ENCODE data around the gene TGM1.
A peak's percentile ranks its signal among the peaks of the same experiment; 100 is the strongest.
"Not testable (repeated sequence)": the region's sequence is repeated elsewhere in the genome, so short reads cannot be mapped to it uniquely, and the experiment has no call there.

TGM1 gene

DNA sequence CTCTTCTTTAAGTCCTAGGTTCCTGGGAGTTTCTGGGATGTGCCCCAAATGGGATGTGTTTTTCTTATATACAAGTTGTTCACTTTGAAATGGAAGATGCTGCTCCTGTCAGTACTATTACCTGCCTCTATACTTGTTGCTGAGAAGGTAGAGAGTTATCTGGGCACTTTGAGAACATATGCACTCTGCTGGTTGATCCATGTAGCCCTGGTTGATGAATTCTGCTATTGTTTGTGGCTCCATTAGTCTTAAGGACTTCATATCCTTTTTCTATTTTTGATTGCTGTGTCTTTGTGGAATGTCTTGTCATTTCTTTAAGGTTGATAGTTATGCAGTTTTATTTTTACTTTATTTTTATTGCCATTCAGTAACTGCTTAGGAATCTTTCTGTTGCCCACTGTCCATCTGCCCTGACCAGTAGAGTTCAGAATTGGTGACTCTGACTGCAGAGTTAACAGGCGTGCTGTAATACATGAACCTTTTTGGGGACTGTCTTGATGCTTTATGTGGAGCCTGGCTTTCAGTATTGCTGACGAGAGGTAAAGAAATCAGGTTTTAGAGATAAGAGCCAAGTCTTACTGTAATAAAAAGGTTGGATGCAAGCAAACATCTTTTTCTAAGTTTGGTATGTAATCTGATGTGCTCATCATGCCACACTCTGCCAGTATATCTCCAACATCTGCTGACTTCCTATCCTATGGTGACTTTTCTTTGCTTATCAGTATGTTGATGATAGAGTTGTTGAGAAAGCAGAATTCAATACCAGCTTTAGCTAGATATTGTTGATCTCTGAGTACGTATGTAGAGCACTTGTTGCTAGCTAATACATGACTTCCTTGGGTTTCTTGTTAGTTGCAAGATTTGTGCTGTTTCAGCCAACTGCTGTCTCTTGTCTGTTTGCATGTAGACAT lies 28.6 kb downstream of the TGM1 start:
- Histone ChIP-seq H3K27ac (ENCODE audit: low read depth, low read length) (no peak overlapping the region), H3K4me1 (ENCODE audit: insufficient read depth, low read length) (peaks cover 25% of the 10 kb centered on the region), H3K9ac (ENCODE audit: low read length) (no peak overlapping the region), H3K9me3 (ENCODE audit: low read length) (no peaks in the 10 kb centered on the region), H3K27me3 (ENCODE audit: control insufficient read depth in 1 of 2, insufficient read depth in 2 of 2, low read length in 2 of 2) (no peaks in the 10 kb centered on the region), H3K4me3 (ENCODE audit: low read depth in 1 of 2, low read length in 2 of 2) (no peak overlapping the region), H3K36me3 (ENCODE audit: insufficient read depth, low read length) (peaks cover 52% of the 10 kb centered on the region)

DNA sequence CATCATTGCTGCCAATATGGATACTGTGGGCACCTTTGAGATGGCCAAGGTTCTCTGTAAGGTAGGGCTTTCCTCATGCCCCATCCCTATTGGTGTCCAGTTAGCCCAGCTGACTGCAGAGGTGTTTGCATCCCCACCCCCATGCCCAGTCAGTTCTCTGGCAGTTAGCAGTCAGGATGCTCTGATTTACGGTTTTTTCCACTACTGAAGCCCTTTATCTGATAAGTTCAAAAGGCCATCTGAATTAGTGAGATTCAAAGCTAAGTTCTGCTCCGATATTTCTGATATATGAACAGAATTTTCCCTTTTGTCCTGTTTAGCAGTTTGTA lies 29.5 kb downstream of the TGM1 start:
- Histone ChIP-seq H3K36me3 (ENCODE audit: insufficient read depth, low read length) (peaks cover 44% of the 10 kb centered on the region), H3K4me3 (ENCODE audit: low read depth in 1 of 2, low read length in 2 of 2) (peak overlapping the region; percentile 63 to 81)

DNA sequence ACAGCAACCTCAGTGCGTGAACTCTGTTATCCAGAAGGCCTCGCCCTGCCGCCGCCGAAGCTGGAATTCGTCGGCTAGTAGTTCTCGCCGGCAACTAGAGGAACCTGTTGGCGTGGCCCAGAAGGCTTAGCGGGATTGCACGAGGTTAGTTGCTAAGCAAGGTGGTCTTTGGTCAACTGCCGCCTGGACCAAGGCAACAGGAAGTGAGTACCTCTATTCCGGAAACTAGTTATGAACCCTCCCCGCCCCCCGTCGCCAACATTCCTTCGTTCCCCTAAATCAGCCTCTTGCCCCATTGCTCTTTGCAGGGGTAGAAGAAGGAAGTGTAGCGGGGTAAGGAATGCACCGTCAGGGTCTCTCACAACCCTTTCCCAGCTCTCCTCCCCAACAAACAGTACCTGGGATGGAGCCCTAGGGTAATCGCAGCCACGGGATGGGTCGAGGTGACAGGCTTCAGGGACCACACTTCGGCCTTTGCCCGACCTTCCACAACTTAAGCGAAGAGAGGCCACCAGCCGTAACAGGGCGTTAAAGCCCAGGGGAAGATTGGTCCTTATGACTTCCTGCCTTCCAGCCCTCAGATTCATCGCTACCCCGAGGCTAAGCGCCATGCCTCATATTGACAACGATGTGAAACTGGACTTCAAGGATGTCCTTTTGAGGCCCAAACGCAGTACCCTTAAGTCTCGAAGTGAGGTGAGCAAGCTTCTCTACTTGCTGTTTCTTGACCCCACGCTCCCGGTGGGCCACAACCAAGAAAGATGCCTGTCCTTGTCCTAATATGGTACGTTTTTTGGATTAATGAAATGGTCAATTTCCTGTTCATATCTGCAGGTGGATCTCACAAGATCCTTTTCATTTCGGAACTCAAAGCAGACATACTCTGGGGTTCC lies 30.1 kb downstream of the TGM1 start, which contains the start of gene GMPR2:
Gene GMPR2, plus strand, starts transcription at position 285 of the 893 bp plus-strand sequence. Its CDS starts 325 bp downstream, at position 610.
- H3K4me3 ChIP-seq (ENCODE audit: low read depth in 1 of 2, low read length in 2 of 2), result peak within 1 kb of the TSS; percentile 63 to 81
- peak within 1 kb of the TSS; percentile 57 for H3K9ac ChIP-seq (ENCODE audit: low read length)
- H3K27me3 ChIP-seq (ENCODE audit: control insufficient read depth in 1 of 2, insufficient read depth in 2 of 2, low read length in 2 of 2), result no peaks in the 10 kb centered on the region
- no peaks in the 10 kb centered on the region for H3K9me3 ChIP-seq (ENCODE audit: low read length)
- H3K27ac ChIP-seq (ENCODE audit: low read depth, low read length), result peak within 1 kb of the TSS; percentile 87
- H3K4me1 ChIP-seq (ENCODE audit: insufficient read depth, low read length), result peaks cover 21% of the 10 kb centered on the region
- H3K36me3 ChIP-seq (ENCODE audit: insufficient read depth, low read length), result peaks cover 38% of the 10 kb centered on the region

More for the DNA sequence above, 29.5 kb downstream of the TGM1 start:
- H3K27ac ChIP-seq (ENCODE audit: low read depth, low read length), result peak overlapping the region; percentile 87
- H3K4me1 ChIP-seq (ENCODE audit: insufficient read depth, low read length), result peaks cover 21% of the 10 kb centered on the region
- peak overlapping the region; percentile 57 for H3K9ac ChIP-seq (ENCODE audit: low read length)
- no peaks in the 10 kb centered on the region for H3K27me3 ChIP-seq (ENCODE audit: control insufficient read depth in 1 of 2, insufficient read depth in 2 of 2, low read length in 2 of 2)
- no peaks in the 10 kb centered on the region for H3K9me3 ChIP-seq (ENCODE audit: low read length)

DNA sequence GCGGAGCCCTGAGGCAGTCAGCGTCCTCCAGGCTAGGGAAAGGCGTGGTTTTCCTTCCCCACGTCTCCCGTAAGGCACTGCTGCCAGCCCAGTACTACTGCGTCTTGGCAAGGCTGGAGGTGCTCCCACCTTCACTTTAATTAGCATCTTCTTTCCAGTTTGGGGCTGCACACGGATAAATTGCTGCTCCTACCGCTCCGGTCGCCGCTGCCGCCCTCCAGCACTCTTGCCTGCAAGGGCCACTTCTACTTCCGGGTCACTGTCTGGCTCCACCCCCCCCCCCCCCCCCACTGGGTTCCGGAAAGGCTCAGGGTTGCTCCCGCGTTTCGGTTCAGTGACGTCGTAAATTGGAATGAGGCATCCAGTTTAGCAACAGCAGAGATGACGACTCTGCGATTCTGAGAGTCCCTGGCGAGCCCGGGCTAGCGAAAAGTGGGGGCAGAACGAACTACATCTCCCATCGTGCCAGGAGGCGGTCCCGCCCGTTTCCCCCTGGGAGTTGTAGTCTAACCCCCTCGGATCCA lies 30.8 kb downstream of the TGM1 start, which contains the start of gene NEDD8:
Gene NEDD8, minus strand, starts transcription at position 247 of the 524 bp plus-strand sequence. Its CDS starts 100 bp downstream, at position 147.
- H3K36me3 ChIP-seq (ENCODE audit: insufficient read depth, low read length), result peaks cover 30% of the 10 kb centered on the region
- H3K9ac ChIP-seq (ENCODE audit: low read length), result peak within 1 kb of the TSS; percentile 57
- H3K4me3 ChIP-seq (ENCODE audit: low read depth in 1 of 2, low read length in 2 of 2), result peak within 1 kb of the TSS; percentile 63 to 81
- H3K27ac ChIP-seq (ENCODE audit: low read depth, low read length), result peak within 1 kb of the TSS; percentile 87
- H3K4me1 ChIP-seq (ENCODE audit: insufficient read depth, low read length), result peaks cover 21% of the 10 kb centered on the region
- no peaks in the 10 kb centered on the region for H3K27me3 ChIP-seq (ENCODE audit: control insufficient read depth in 1 of 2, insufficient read depth in 2 of 2, low read length in 2 of 2)
- H3K9me3 ChIP-seq (ENCODE audit: low read length), result no peaks in the 10 kb centered on the region

DNA sequence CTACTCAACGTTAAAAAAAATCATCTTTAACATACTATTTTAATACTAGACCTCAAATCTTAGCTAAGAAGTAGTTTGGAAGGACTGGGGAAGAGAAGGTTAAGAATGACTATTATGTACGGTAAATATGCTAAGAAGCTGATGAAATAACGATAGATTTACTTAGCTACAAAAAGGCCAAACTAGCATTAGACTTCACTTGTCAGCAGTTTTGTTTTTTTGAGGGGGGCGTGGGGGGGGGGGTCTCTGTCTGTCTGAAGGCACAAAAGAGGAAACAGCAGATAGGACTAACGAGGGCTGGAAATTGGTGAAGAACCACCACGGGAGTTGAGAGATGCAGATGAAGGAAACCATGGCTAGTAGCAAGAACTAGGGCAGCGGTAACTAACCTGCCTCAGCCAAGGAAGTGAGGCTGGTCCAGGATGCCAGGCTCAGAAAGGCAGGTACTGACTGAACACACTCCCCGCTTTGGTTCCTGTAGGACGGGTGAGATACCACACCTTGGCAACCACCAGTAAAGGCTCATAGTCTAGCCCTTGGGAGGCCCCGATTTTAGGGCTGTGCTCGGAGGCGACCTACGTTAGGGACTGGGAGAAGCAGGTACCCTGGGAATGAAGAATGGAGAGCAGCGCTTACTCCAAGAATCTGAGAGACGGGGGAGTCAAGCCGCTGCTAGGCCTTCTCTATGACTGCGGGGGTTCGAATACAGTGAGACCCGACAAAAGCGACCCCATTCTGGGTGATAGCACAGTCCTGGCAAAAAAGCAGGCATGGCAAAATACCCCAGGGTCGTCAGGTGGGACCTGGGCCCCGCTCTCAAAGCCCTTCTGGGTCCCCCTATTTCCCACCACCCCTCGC lies 31.5 kb downstream of the TGM1 start:
- Histone ChIP-seq H3K4me1 (ENCODE audit: insufficient read depth, low read length) (peaks cover 21% of the 10 kb centered on the region), H3K36me3 (ENCODE audit: insufficient read depth, low read length) (peaks cover 24% of the 10 kb centered on the region), H3K27me3 (ENCODE audit: control insufficient read depth in 1 of 2, insufficient read depth in 2 of 2, low read length in 2 of 2) (no peaks in the 10 kb centered on the region)

DNA sequence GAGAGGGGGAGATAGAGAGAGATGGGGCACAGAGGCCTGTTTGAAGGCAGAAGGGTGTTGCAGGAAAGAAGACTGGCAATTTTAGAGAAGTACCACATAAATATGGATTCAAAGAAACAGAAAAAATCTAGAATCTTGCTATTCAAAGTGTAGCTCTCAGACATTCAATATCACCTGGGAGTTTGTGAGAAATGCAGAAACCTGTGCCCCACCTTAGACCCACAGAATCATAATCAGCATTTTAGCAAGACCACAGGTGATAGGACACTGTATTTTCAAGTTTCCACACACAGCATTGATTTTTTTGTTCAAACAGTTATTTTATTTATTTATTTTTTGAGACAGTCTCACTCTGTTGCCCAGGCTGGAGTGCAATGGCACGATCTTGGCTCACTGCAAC lies 34.1 kb downstream of the TGM1 start:
- no peaks in the 10 kb centered on the region for H3K27me3 ChIP-seq (ENCODE audit: control insufficient read depth in 1 of 2, insufficient read depth in 2 of 2, low read length in 2 of 2)
- no peak overlapping the region for H3K9ac ChIP-seq (ENCODE audit: low read length)
- H3K4me3 ChIP-seq (ENCODE audit: low read depth in 1 of 2, low read length in 2 of 2), result no peak overlapping the region
- H3K27ac ChIP-seq (ENCODE audit: low read depth, low read length), result no peak overlapping the region
- H3K4me1 ChIP-seq (ENCODE audit: insufficient read depth, low read length), result peaks cover 21% of the 10 kb centered on the region
- H3K36me3 ChIP-seq (ENCODE audit: insufficient read depth, low read length), result no peaks in the 10 kb centered on the region
- no peaks in the 10 kb centered on the region for H3K9me3 ChIP-seq (ENCODE audit: low read length)

More for the DNA sequence above, 31.5 kb downstream of the TGM1 start:
- no peaks in the 10 kb centered on the region for H3K9me3 ChIP-seq (ENCODE audit: low read length)
- H3K4me3 ChIP-seq (ENCODE audit: low read depth in 1 of 2, low read length in 2 of 2), result peak overlapping the region; percentile 63 to 81
- peak overlapping the region; percentile 87 for H3K27ac ChIP-seq (ENCODE audit: low read depth, low read length)
- peak overlapping the region; percentile 55 for H3K9ac ChIP-seq (ENCODE audit: low read length)

DNA sequence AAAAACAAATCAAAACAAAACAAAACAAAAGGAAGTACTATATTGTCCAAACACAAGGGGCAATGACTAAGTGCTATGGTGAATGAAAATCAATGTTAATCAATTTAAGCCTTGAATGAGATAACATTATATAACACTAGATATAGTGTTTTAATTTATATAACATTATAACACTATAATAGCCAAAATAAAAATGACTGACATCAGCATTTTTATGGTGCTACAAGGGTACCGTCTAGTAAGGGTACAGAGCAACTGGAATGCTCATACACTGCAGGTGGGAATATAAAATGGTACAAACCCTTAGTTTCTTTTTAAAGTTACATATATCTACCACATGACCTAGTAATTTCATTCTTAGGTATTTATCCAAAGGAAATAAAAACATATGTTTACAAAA lies 36.5 kb downstream of the TGM1 start:
- Histone ChIP-seq H3K4me3 (ENCODE audit: low read depth in 1 of 2, low read length in 2 of 2) (no peak overlapping the region), H3K27me3 (ENCODE audit: control insufficient read depth in 1 of 2, insufficient read depth in 2 of 2, low read length in 2 of 2) (no peaks in the 10 kb centered on the region), H3K9me3 (ENCODE audit: low read length) (no peaks in the 10 kb centered on the region), H3K36me3 (ENCODE audit: insufficient read depth, low read length) (no peaks in the 10 kb centered on the region), H3K27ac (ENCODE audit: low read depth, low read length) (no peak overlapping the region), H3K9ac (ENCODE audit: low read length) (no peak overlapping the region), H3K4me1 (ENCODE audit: insufficient read depth, low read length) (peaks cover 10% of the 10 kb centered on the region)

DNA sequence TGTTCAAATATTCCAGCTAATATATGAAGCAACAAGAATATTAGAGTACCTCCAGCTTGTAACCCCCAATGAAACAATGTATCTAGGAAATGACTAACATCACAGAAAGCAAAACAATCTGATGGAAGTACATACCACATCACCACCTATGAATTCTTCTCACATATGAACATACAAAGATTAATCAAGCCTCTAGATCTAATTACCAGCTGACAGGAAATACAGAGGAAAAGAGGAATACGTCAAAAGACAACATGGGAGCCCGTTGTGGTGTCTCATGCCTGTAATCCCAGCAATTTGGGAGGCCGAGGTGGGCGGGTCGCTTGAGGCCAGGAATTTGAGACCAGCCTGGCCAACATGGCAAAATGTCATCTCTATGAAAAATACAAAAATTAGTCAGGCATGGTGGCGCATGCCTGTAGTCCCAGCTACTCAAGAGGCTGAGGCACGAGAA lies 38.3 kb downstream of the TGM1 start:
- Histone ChIP-seq H3K27me3 (ENCODE audit: control insufficient read depth in 1 of 2, insufficient read depth in 2 of 2, low read length in 2 of 2) (no peaks in the 10 kb centered on the region), H3K9ac (ENCODE audit: low read length) (no peak overlapping the region), H3K36me3 (ENCODE audit: insufficient read depth, low read length) (no peaks in the 10 kb centered on the region), H3K4me3 (ENCODE audit: low read depth in 1 of 2, low read length in 2 of 2) (no peak overlapping the region), H3K9me3 (ENCODE audit: low read length) (no peaks in the 10 kb centered on the region), H3K4me1 (ENCODE audit: insufficient read depth, low read length) (no peaks in the 10 kb centered on the region), H3K27ac (ENCODE audit: low read depth, low read length) (no peak overlapping the region)

DNA sequence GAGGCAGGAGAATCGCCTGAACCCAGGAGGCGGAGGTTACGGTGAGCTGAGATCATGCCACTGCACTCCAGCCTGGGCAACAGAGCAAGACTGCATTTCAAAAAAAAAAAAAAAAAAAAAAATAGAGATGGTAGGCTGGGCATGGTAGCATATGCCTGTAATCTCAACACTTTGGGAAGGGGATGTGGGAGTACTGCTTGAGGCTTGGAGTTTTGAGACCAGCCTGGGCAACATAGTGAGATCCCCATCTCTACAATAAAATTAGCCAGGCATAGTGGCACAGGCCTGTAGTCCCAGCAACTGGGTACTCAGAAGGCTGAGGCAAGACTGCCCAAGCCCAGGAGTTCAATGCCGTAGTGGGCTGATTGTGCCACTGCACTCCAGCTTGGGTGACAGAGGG lies 40.0 kb downstream of the TGM1 start:
- not testable (repeated sequence) for H3K9ac ChIP-seq (ENCODE audit: low read length); H3K4me3 ChIP-seq (ENCODE audit: low read depth in 1 of 2, low read length in 2 of 2); H3K36me3 ChIP-seq (ENCODE audit: insufficient read depth, low read length); H3K9me3 ChIP-seq (ENCODE audit: low read length); H3K27me3 ChIP-seq (ENCODE audit: control insufficient read depth in 1 of 2, insufficient read depth in 2 of 2, low read length in 2 of 2); H3K27ac ChIP-seq (ENCODE audit: low read depth, low read length); H3K4me1 ChIP-seq (ENCODE audit: insufficient read depth, low read length)

DNA sequence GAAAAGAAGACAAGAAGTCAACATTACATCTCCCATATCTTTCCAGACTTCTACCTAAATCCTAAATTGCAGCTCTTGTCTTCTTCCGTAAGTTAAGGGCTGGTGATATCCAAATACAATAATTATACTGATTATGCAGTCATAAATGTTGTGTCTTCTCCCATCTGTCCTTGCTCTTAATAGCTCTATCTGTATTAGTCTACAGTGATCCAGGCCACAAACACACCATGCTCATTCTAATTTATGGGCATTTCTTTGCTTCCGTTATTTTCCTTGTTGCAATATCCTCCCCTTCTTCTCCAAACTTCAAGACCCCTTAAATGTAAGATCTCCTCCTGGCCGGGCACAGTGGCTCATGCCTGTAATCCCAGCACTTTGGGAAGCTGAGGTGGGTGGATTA lies 43.5 kb downstream of the TGM1 start:
- no peak overlapping the region for H3K4me3 ChIP-seq (ENCODE audit: low read depth in 1 of 2, low read length in 2 of 2)
- H3K9ac ChIP-seq (ENCODE audit: low read length), result no peak overlapping the region
- H3K36me3 ChIP-seq (ENCODE audit: insufficient read depth, low read length), result peaks cover 6% of the 10 kb centered on the region
- no peak overlapping the region for H3K27ac ChIP-seq (ENCODE audit: low read depth, low read length)
- H3K4me1 ChIP-seq (ENCODE audit: insufficient read depth, low read length), result peaks cover 8% of the 10 kb centered on the region
- no peaks in the 10 kb centered on the region for H3K9me3 ChIP-seq (ENCODE audit: low read length)
- no peaks in the 10 kb centered on the region for H3K27me3 ChIP-seq (ENCODE audit: control insufficient read depth in 1 of 2, insufficient read depth in 2 of 2, low read length in 2 of 2)

Data from muscle layer of colon (tissue), 2 donors.